NCI-H146 (cell line): ENCODE results near the gene H1-8.
"Not testable (repeated sequence)": the region's sequence is repeated elsewhere in the genome, so short reads cannot be mapped to it uniquely, and the experiment has no call there.

Experiments used
- DNase-seq: peaks from one replicate; lab custom pipeline; 2025; lab: John Stamatoyannopoulos, UW

H1-8 gene

GRCh38 chr3:129515108-129515820 lies 27.7 kb upstream of the H1-8 start:
- not testable (repeated sequence) for DNase-seq

- DNase-seq: not testable (repeated sequence)
These were observed 27.0 kb upstream of the H1-8 start for GRCh38 chr3:129515821-129516432.

GRCh38 chr3:129517516-129517915 lies 25.5 kb upstream of the H1-8 start:
- no peak for DNase-seq

- no peak for DNase-seq
These were observed 24.9 kb upstream of the H1-8 start for GRCh38 chr3:129518038-129518561.

GRCh38 chr3:129518581-129518980 lies 24.4 kb upstream of the H1-8 start:
- DNase-seq: no peak

GRCh38 chr3:129519449-129519848 lies 23.5 kb upstream of the H1-8 start:
- DNase-seq: no peak

GRCh38 chr3:129519896-129520715 lies 22.9 kb upstream of the H1-8 start:
- DNase-seq: no peak

- no peak for DNase-seq
These were observed 22.0 kb upstream of the H1-8 start for GRCh38 chr3:129520960-129521359.

GRCh38 chr3:129521611-129522010 lies 21.4 kb upstream of the H1-8 start:
- DNase-seq: no peak

- no peak for DNase-seq
These were observed 20.0 kb upstream of the H1-8 start for GRCh38 chr3:129522953-129523352.

GRCh38 chr3:129524081-129524480 lies 18.9 kb upstream of the H1-8 start:
- DNase-seq: no peak

- DNase-seq: no peak
These were observed 17.5 kb upstream of the H1-8 start for GRCh38 chr3:129525341-129525968.

GRCh38 chr3:129526121-129526900 lies 16.7 kb upstream of the H1-8 start:
- DNase-seq: no peak

GRCh38 chr3:129527262-129527661 lies 15.7 kb upstream of the H1-8 start:
- DNase-seq: no peak

GRCh38 chr3:129528589-129529100 lies 14.3 kb upstream of the H1-8 start, which contains the start of gene RHO:
TSS of gene RHO (plus strand) at chr3:129528639. CDS start at chr3:129528734, 95 bp downstream.
- DNase-seq: no peak

- DNase-seq: no peak
These were observed 13.4 kb upstream of the H1-8 start for GRCh38 chr3:129529436-129530210.

GRCh38 chr3:129530251-129530791 lies 12.7 kb upstream of the H1-8 start:
- DNase-seq: no peak

GRCh38 chr3:129530821-129531220 lies 12.2 kb upstream of the H1-8 start:
- DNase-seq: no peak

GRCh38 chr3:129531699-129532098 lies 11.3 kb upstream of the H1-8 start:
- no peak for DNase-seq

GRCh38 chr3:129532261-129532660 lies 10.7 kb upstream of the H1-8 start:
- no peak for DNase-seq
